HG02642 (cell line): ENCODE data around the gene GSTT4.
"Not testable (repeated sequence)": the region's sequence is repeated elsewhere in the genome, so short reads cannot be mapped to it uniquely, and the experiment has no call there.

Source experiments
- ATAC-seq: cut with Tn5 transposase; IDR thresholded peaks from one replicate; pipeline ENCODE4 v1.9.1; 2021; ENCODE audit warnings: mild to moderate bottlenecking; ENCODE audit not compliant: unreplicated experiment, poor library complexity

The GSTT4 gene

GRCh38 chr22:24005201-24005600 is at the start of gene GSTT4:
TSS of gene GSTT4 (minus strand) at chr22:24005453. CDS start at chr22:24005356, 97 bp downstream.
- ATAC-seq: no peak

- no peak for ATAC-seq
Observed at GRCh38 chr22:24054356-24054755, 49.1 kb upstream of the GSTT4 start.

- no peak for ATAC-seq
Observed at GRCh38 chr22:24053481-24054226, 48.4 kb upstream of the GSTT4 start.

GRCh38 chr22:24051568-24051967 is 46.3 kb upstream of the GSTT4 start:
- no peak for ATAC-seq

GRCh38 chr22:24051028-24051427 is 45.8 kb upstream of the GSTT4 start:
- ATAC-seq: no peak

- no peak for ATAC-seq
Observed at GRCh38 chr22:24049978-24050377, 44.7 kb upstream of the GSTT4 start.

GRCh38 chr22:24049211-24049610 is 44.0 kb upstream of the GSTT4 start:
- ATAC-seq: no peak

GRCh38 chr22:24046024-24046423 is 40.8 kb upstream of the GSTT4 start:
- ATAC-seq: no peak

GRCh38 chr22:24043958-24044357 is 38.7 kb upstream of the GSTT4 start:
- no peak for ATAC-seq

GRCh38 chr22:24043465-24043864 is 38.2 kb upstream of the GSTT4 start:
- not testable (repeated sequence) for ATAC-seq

GRCh38 chr22:24040946-24041345 is 35.7 kb upstream of the GSTT4 start:
- no peak for ATAC-seq

- no peak for ATAC-seq
Observed at GRCh38 chr22:24039046-24039445, 33.8 kb upstream of the GSTT4 start.

- ATAC-seq: no peak
Observed at GRCh38 chr22:24037851-24038765, 32.9 kb upstream of the GSTT4 start.

- ATAC-seq: no peak
Observed at GRCh38 chr22:24035296-24035695, 30.0 kb upstream of the GSTT4 start.

- ATAC-seq: no peak
Observed at GRCh38 chr22:24033731-24034130, 28.5 kb upstream of the GSTT4 start.

GRCh38 chr22:24030186-24030702 is 25.0 kb upstream of the GSTT4 start:
- ATAC-seq: no peak

GRCh38 chr22:24029304-24029703 is 24.1 kb upstream of the GSTT4 start:
- no peak for ATAC-seq

- ATAC-seq: no peak
Observed at GRCh38 chr22:24028533-24028932, 23.3 kb upstream of the GSTT4 start.

- ATAC-seq: no peak
Observed at GRCh38 chr22:24027991-24028390, 22.7 kb upstream of the GSTT4 start.

GRCh38 chr22:24027389-24027975 is 22.2 kb upstream of the GSTT4 start:
- no peak for ATAC-seq

- no peak for ATAC-seq
Observed at GRCh38 chr22:24026733-24027132, 21.5 kb upstream of the GSTT4 start.
